GM12872 (cell line): ENCODE results near the gene SIK2.

ENCODE experiments used
- CTCF ChIP-seq: IDR thresholded peaks from 3 replicates; pipeline ENCODE4 v1.5.1; 2011; ENCODE audit warnings: low read depth, mild to moderate bottlenecking, low read length, moderate library complexity; ENCODE audit not compliant: insufficient read depth

The SIK2 gene

GRCh38 chr11:111719379-111719778 is 117.1 kb downstream of the SIK2 start:
- no peak for TF ChIP-seq CTCF

- no peak for TF ChIP-seq CTCF
These were observed 118.7 kb downstream of the SIK2 start for GRCh38 chr11:111720801-111721494.

- no peak for TF ChIP-seq CTCF
These were observed 120.3 kb downstream of the SIK2 start for GRCh38 chr11:111722501-111722900.

- TF ChIP-seq CTCF, result no peak
These were observed 121.3 kb downstream of the SIK2 start for GRCh38 chr11:111723595-111723994.

- TF ChIP-seq CTCF, result no peak
These were observed 122.4 kb downstream of the SIK2 start for GRCh38 chr11:111724615-111725129.

GRCh38 chr11:111725621-111726020 is 123.4 kb downstream of the SIK2 start:
- no peak for TF ChIP-seq CTCF

GRCh38 chr11:111726301-111726713 is 124.1 kb downstream of the SIK2 start:
- no peak for TF ChIP-seq CTCF
